PC-3 (cell line): ENCODE data around the gene GNL3. TPM values are rescaled to one million over a fixed set of nuclear protein-coding genes. Genes with fewer than 3 reads are reported as not detected.
A peak's percentile ranks its signal among the peaks of the same experiment; 100 is the strongest.

ENCODE experiments used
- ATAC-seq: fragments of 200-7000 bp; cut with Tn5 transposase; 2 replicates; pipeline ENCODE4 v1.9.1; 2020; ENCODE audit warnings: mild to moderate bottlenecking, moderate library complexity
- BruUV-seq: library from RNA; stranded (reverse); fragments of 400-500 nt; replicated peaks from 2 replicates; lab custom pipeline; 2021; lab: Mats Ljungman, UMichigan
- CTCF ChIA-PET: fragments of 300-600 bp; sonication (Branson Sonifier 250); formaldehyde crosslinking; loops from one replicate; lab custom pipeline; 2022; ENCODE audit warnings: antibody characterized with exemption; lab: Charles Lee
- POLR2A ChIA-PET: fragments of 300-600 bp; sonication (Branson Sonifier 250); formaldehyde crosslinking; loops from one replicate; lab custom pipeline; 2022; ENCODE audit warnings: antibody characterized with exemption; ENCODE audit not compliant: unreplicated experiment; lab: Charles Lee
- DNase-seq: peaks from one replicate; pipeline ENCODE4 v3.0.0-alpha.2; 2015
- H2AFZ ChIP-seq: fragments of 300-600 bp; sonication (generic); 2 replicates; pipeline ENCODE4 v1.6.0; 2016; ENCODE audit warnings: antibody characterized with exemption, low read length
- H3F3A ChIP-seq: fragments of 300-600 bp; sonication (generic); one replicate; pipeline ENCODE4 v1.6.0; 2017; ENCODE audit warnings: antibody characterized with exemption, low read length, control low read depth, mild to moderate bottlenecking; ENCODE audit not compliant: unreplicated experiment
- H3K27ac ChIP-seq: fragments of 300-600 bp; sonication (generic); 2 replicates; pipeline ENCODE4 v1.5.1; 2016; ENCODE audit warnings: mild to moderate bottlenecking, low read length
- H3K27me3 ChIP-seq: fragments of 300-600 bp; sonication (generic); 2 replicates; pipeline ENCODE4 v1.6.1; 2016; ENCODE audit warnings: low read length, mixed read lengths
- H3K36me3 ChIP-seq: fragments of 300-600 bp; sonication (generic); 2 replicates; pipeline ENCODE4 v1.6.1; 2016; ENCODE audit warnings: low read depth, mixed run types, low read length, mixed read lengths
- H3K4me1 ChIP-seq: fragments of 300-600 bp; sonication (generic); 2 replicates; pipeline ENCODE4 v1.5.1; 2016; ENCODE audit warnings: low read length; ENCODE audit not compliant: insufficient read depth
- H3K4me2 ChIP-seq: fragments of 300-600 bp; sonication (generic); 2 replicates; pipeline ENCODE4 v1.6.0; 2016; ENCODE audit warnings: low read length
- H3K4me3 ChIP-seq: fragments of 300-600 bp; sonication (generic); 2 replicates; pipeline ENCODE4 v1.5.1; 2016; ENCODE audit warnings: mild to moderate bottlenecking, low read length, mixed read lengths
- H3K79me2 ChIP-seq: fragments of 300-600 bp; sonication (generic); 2 replicates; pipeline ENCODE4 v1.6.1; 2017; ENCODE audit warnings: low read length, mixed read lengths
- H3K9ac ChIP-seq: fragments of 300-600 bp; sonication (generic); 2 replicates; pipeline ENCODE4 v1.6.0; 2016; ENCODE audit warnings: mild to moderate bottlenecking, low read length
- H3K9me2 ChIP-seq: fragments of 300-600 bp; sonication (generic); replicated peaks from 2 replicates; pipeline ENCODE4 v1.6.1; 2016; ENCODE audit warnings: mixed run types, low read length, mixed read lengths
- H3K9me3 ChIP-seq: fragments of 300-600 bp; sonication (generic); 2 replicates; pipeline ENCODE4 v1.6.1; 2016; ENCODE audit warnings: low read length, mixed read lengths
- H4K20me1 ChIP-seq: fragments of 300-600 bp; sonication (generic); 2 replicates; pipeline ENCODE4 v1.6.1; 2016; ENCODE audit warnings: low read length, mixed read lengths
- CTCF ChIP-seq: fragments of 300-600 bp; sonication (generic); conservative IDR thresholded peaks from 2 replicates; pipeline ENCODE4 v1.5.1; 2017; ENCODE audit warnings: antibody characterized with exemption, low read depth, mild to moderate bottlenecking, low read length
- EZH2 ChIP-seq: fragments of 300-600 bp; sonication (generic); IDR thresholded peaks from one replicate; pipeline ENCODE4 v1.6.1; 2017; ENCODE audit warnings: antibody characterized with exemption, mild to moderate bottlenecking, low read length; ENCODE audit not compliant: unreplicated experiment
- EZH2phosphoT487 ChIP-seq: fragments of 300-600 bp; sonication (generic); IDR thresholded peaks from 2 replicates; pipeline ENCODE4 v1.6.1; 2018; ENCODE audit warnings: mild to moderate bottlenecking, antibody characterized with exemption, low read length, borderline replicate concordance
- intact Hi-C: fragments of 100-400 bp; cut with micrococcal nuclease; formaldehyde crosslinking; loops from 2 replicates; pipeline ENCODE4 v1.9.0; 2023
- total RNA-seq: library from RNA; depleted of rRNA; stranded (reverse); fragments of >200 nt; gene quantifications from 2 replicates; pipeline ENCODE4 v1.2.3, GENCODE V29; 2014

Gene GNL3
- total RNA-seq, 1 experiment from 2014 or later = 219 TPM

GRCh38 chr3:52681596-52681995, 4.2 kb upstream of the GNL3 start:
- no peak overlapping the region for H3K4me3 ChIP-seq
- intact Hi-C loops = loop anchor here (10.0 kb wide), 1 partner anchor 147 kb away; the partner anchor contains the start of genes NT5DC2 and UQCC5
- no peaks in the 10 kb centered on the region for H3K27me3 ChIP-seq
- H3K4me1 ChIP-seq = peaks cover 26% of the 10 kb centered on the region
- no peaks in the 10 kb centered on the region for H3F3A ChIP-seq
- ChIA-PET CTCF (no interaction called here), POLR2A (interaction anchor here (0.5 kb wide), 1 partner anchor 45 kb away, joined by 5 read pairs; no protein-coding TSS in a partner anchor)
- peaks cover 73% of the 10 kb centered on the region for H3K79me2 ChIP-seq
- H3K9me3 ChIP-seq = no peaks in the 10 kb centered on the region
- peak overlapping the region; percentile 42 for H3K27ac ChIP-seq
- peak overlapping the region; percentile 2; the same call in 1 of the 2 replicates for H3K9ac ChIP-seq
- no peak for DNase-seq
- H2AFZ ChIP-seq = no peak overlapping the region
- H3K36me3 ChIP-seq = peaks cover 32% of the 10 kb centered on the region
- BruUV-seq = no TSS peak
- peaks cover 2% of the 10 kb centered on the region for H4K20me1 ChIP-seq
- TF ChIP-seq EZH2 (no peak), EZH2phosphoT487 (no peak), CTCF (no peak)
- ATAC-seq = no peak
- peak overlapping the region; percentile 29 for H3K4me2 ChIP-seq
- no peaks in the 10 kb centered on the region for H3K9me2 ChIP-seq

GRCh38 chr3:52682016-52682415, 3.8 kb upstream of the GNL3 start:
- ChIA-PET CTCF (no interaction called here), POLR2A (interaction anchor here (0.5 kb wide), 1 partner anchor 45 kb away, joined by 5 read pairs; no protein-coding TSS in a partner anchor)
- ATAC-seq = peak; percentile 17; the same call in 1 of the 2 replicates
- no peaks in the 10 kb centered on the region for H3K27me3 ChIP-seq
- BruUV-seq = no TSS peak
- intact Hi-C loops = loop anchor here (10.0 kb wide), 1 partner anchor 147 kb away; the partner anchor contains the start of genes NT5DC2 and UQCC5
- H3F3A ChIP-seq = no peaks in the 10 kb centered on the region
- H3K4me3 ChIP-seq = no peak overlapping the region
- H3K9me3 ChIP-seq = no peaks in the 10 kb centered on the region
- peak overlapping the region; percentile 29 for H3K4me2 ChIP-seq
- no peaks in the 10 kb centered on the region for H3K9me2 ChIP-seq
- peak overlapping the region; percentile 42 for H3K27ac ChIP-seq
- H2AFZ ChIP-seq = no peak overlapping the region
- H3K36me3 ChIP-seq = peaks cover 32% of the 10 kb centered on the region
- peaks cover 28% of the 10 kb centered on the region for H3K4me1 ChIP-seq
- H3K9ac ChIP-seq = peak overlapping the region; percentile 2; the same call in 1 of the 2 replicates
- TF ChIP-seq CTCF (peak; percentile 56), EZH2phosphoT487 (no peak), EZH2 (no peak)
- peaks cover 6% of the 10 kb centered on the region for H4K20me1 ChIP-seq
- H3K79me2 ChIP-seq = peaks cover 77% of the 10 kb centered on the region
- DNase-seq = peak; percentile 91

- Histone ChIP-seq H3K79me2 (peaks cover 93% of the 10 kb centered on the region), H3K9me2 (no peaks in the 10 kb centered on the region), H3F3A (no peaks in the 10 kb centered on the region), H3K36me3 (peaks cover 38% of the 10 kb centered on the region), H3K9ac (no peak overlapping the region), H3K4me3 (0 out of 2 replicates have a peak overlapping the region, but pooled peaks have one; percentile 89), H3K27me3 (no peaks in the 10 kb centered on the region), H3K4me1 (peaks cover 44% of the 10 kb centered on the region), H3K9me3 (no peaks in the 10 kb centered on the region), H3K4me2 (peak overlapping the region; percentile 88; the same call in 1 of the 2 replicates), H3K27ac (no peak overlapping the region), H2AFZ (no peak overlapping the region), H4K20me1 (peaks cover 22% of the 10 kb centered on the region)
- CTCF ChIA-PET = no interaction called here
- no peak for TF ChIP-seq EZH2
- no peak for TF ChIP-seq CTCF
- no peak for TF ChIP-seq EZH2phosphoT487
- ATAC-seq (no peak), DNase-seq (no peak)
- BruUV-seq = no TSS peak
- POLR2A ChIA-PET = interaction anchor here (0.6 kb wide), 1 partner anchor 9 kb away, joined by 3 read pairs; no protein-coding TSS in a partner anchor
- intact Hi-C loops = loop anchor here (10.0 kb wide), 1 partner anchor 149 kb away; the partner anchor contains the start of genes NT5DC2 and UQCC5
Observed at GRCh38 chr3:52683611-52684010, 2.2 kb upstream of the GNL3 start.
